GM20000 (cell line): ENCODE measurements around the gene RPL37.
A peak's percentile ranks its signal among the peaks of the same experiment; 100 is the strongest.
"Not testable (repeated sequence)": the region's sequence is repeated elsewhere in the genome, so short reads cannot be mapped to it uniquely, and the experiment has no call there.

Source experiments
- DNase-seq: peaks from one replicate; pipeline ENCODE4 v3.0.0; 2012; ENCODE audit warnings: low spot score
- CTCF ChIP-seq: IDR thresholded peaks from 2 replicates; pipeline ENCODE4 v1.5.1; 2012; ENCODE audit warnings: mild to moderate bottlenecking, control low read depth; ENCODE audit errors: extremely low read depth, missing control alignments

The RPL37 gene

GRCh38 chr5:40797273-40798011, 37.6 kb downstream of the RPL37 start:
- peak; percentile 58 for DNase-seq
- no peak for TF ChIP-seq CTCF

- no peak for TF ChIP-seq CTCF
- no peak for DNase-seq
Observed at GRCh38 chr5:40796487-40796889, 38.5 kb downstream of the RPL37 start.

GRCh38 chr5:40794877-40795276, 40.1 kb downstream of the RPL37 start:
- not testable (repeated sequence) for DNase-seq

- DNase-seq, result not testable (repeated sequence)
Observed at GRCh38 chr5:40794340-40794739, 40.7 kb downstream of the RPL37 start.

GRCh38 chr5:40792691-40793090, 42.3 kb downstream of the RPL37 start:
- not testable (repeated sequence) for DNase-seq

GRCh38 chr5:40791715-40792139, 43.3 kb downstream of the RPL37 start:
- no peak for TF ChIP-seq CTCF
- DNase-seq, result no peak

- DNase-seq, result no peak
- TF ChIP-seq CTCF, result no peak
Observed at GRCh38 chr5:40790947-40791593, 44.0 kb downstream of the RPL37 start.

- not testable (repeated sequence) for DNase-seq
Observed at GRCh38 chr5:40788941-40789340, 46.1 kb downstream of the RPL37 start.

- TF ChIP-seq CTCF, result no peak
- no peak for DNase-seq
Observed at GRCh38 chr5:40787986-40788385, 47.0 kb downstream of the RPL37 start.

GRCh38 chr5:40786664-40787063, 48.4 kb downstream of the RPL37 start:
- not testable (repeated sequence) for DNase-seq
